H1 (cell line): ENCODE results near the gene GNAQ. TPM values are rescaled to one million over a fixed set of nuclear protein-coding genes. Genes with fewer than 3 reads are reported as not detected.

Experiments
- CTCF ChIA-PET: fragments of 300-600 bp; sonication (Branson Sonifier 250); formaldehyde crosslinking; loops from one replicate; lab custom pipeline; 2021; ENCODE audit not compliant: partially characterized antibody; lab: Charles Lee
- POLR2A ChIA-PET: fragments of 300-600 bp; sonication (Branson Sonifier 250); formaldehyde crosslinking; loops from one replicate; lab custom pipeline; 2021; ENCODE audit warnings: inconsistent platforms; ENCODE audit not compliant: partially characterized antibody; lab: Charles Lee
- DNase-seq, 2 experiments: peaks; one replicate each; pipeline versions ENCODE4 v3.0.0 to v3.0.0-alpha.2; 2010 to 2022; ENCODE audit warnings: low spot score in 2 of 2, low read depth in 1 of 2, mixed read lengths in 1 of 2
- FAIRE-seq: peaks from 2 replicates; lab custom pipeline; 2011; peaks lifted over from hg19 to GRCh38; lab: Jason Lieb, UNC
- H2AFZ ChIP-seq: 2 replicates; pipeline ENCODE4 v1.8.1; 2012; ENCODE audit warnings: low read length, inconsistent platforms
- H2AK5ac ChIP-seq: 2 replicates; pipeline ENCODE4 v1.6.1; 2013; ENCODE audit warnings: low read depth, low read length
- H2BK120ac ChIP-seq: replicated peaks from 2 replicates; pipeline ENCODE3; 2013; ENCODE audit warnings: low read depth, low read length, inconsistent platforms
- H2BK12ac ChIP-seq: 2 replicates; pipeline ENCODE4 v1.6.1; 2013; ENCODE audit warnings: low read depth, low read length
- H2BK15ac ChIP-seq: 2 replicates; pipeline ENCODE4 v1.6.1; 2013; ENCODE audit warnings: low read length
- H2BK20ac ChIP-seq: 2 replicates; pipeline ENCODE4 v1.6.1; 2013; ENCODE audit warnings: low read length
- H2BK5ac ChIP-seq: 2 replicates; pipeline ENCODE4 v1.6.1; 2013; ENCODE audit warnings: low read depth, low read length
- H3K14ac ChIP-seq: 2 replicates; pipeline ENCODE4 v1.6.1; 2013; ENCODE audit warnings: inconsistent platforms; ENCODE audit not compliant: insufficient read length
- H3K18ac ChIP-seq: 2 replicates; pipeline ENCODE4 v1.6.1; 2013; ENCODE audit warnings: low read length; ENCODE audit errors: extremely low read depth
- H3K23ac ChIP-seq: 2 replicates; pipeline ENCODE4 v1.6.1; 2013; ENCODE audit warnings: inconsistent platforms; ENCODE audit not compliant: insufficient read length
- H3K23me2 ChIP-seq: 2 replicates; pipeline ENCODE4 v1.6.1; 2013; ENCODE audit warnings: low read depth, low read length
- H3K27ac ChIP-seq: 2 replicates; pipeline ENCODE4 v1.6.1; 2011; ENCODE audit warnings: low read depth, low read length, inconsistent platforms
- H3K27me3 ChIP-seq, 4 experiments: replicated peaks in 1 of 4; 1 replicate in 1 of 4; 2 replicates in 3 of 4; pipeline versions ENCODE4 v1.6.1 to v1.8.1; 2011 to 2013; ENCODE audit warnings: low read length in 3 of 4, mild to moderate bottlenecking in 3 of 4, inconsistent platforms in 2 of 4, mixed read lengths in 2 of 4, moderate library complexity in 1 of 4; ENCODE audit not compliant: control insufficient read depth in 3 of 4, insufficient read depth in 3 of 4; ENCODE audit errors: extremely low read depth in 1 of 4
- H3K36me3 ChIP-seq, 4 experiments: 2 replicates each; pipeline versions ENCODE4 v1.6.1 to v1.8.1; 2011 to 2013; ENCODE audit warnings: mild to moderate bottlenecking in 4 of 4, low read length in 3 of 4, moderate library complexity in 2 of 4, control low read depth in 1 of 4, inconsistent platforms in 1 of 4; ENCODE audit not compliant: insufficient read depth in 4 of 4, control insufficient read depth in 2 of 4
- H3K4ac ChIP-seq: replicated peaks from 2 replicates; pipeline ENCODE3; 2013; ENCODE audit warnings: low read length, low read depth, mixed read lengths, inconsistent platforms; ENCODE audit not compliant: insufficient read length
- H3K4me1 ChIP-seq, 4 experiments: replicated peaks in 1 of 4; 1 replicate in 1 of 4; 2 replicates in 3 of 4; pipeline versions ENCODE4 v1.6.1 to v1.8.1; 2011 to 2013; ENCODE audit warnings: low read length in 3 of 4, inconsistent platforms in 2 of 4, mixed read lengths in 1 of 4; ENCODE audit not compliant: insufficient read depth in 4 of 4, control insufficient read depth in 3 of 4
- H3K4me2 ChIP-seq, 2 experiments: 2 replicates each; pipeline versions ENCODE4 v1.6.1 to v1.8.1; 2011 to 2013; ENCODE audit warnings: low read depth in 2 of 2, low read length in 2 of 2, control low read depth in 1 of 2, inconsistent platforms in 1 of 2, mild to moderate bottlenecking in 1 of 2; ENCODE audit not compliant: insufficient read depth in 1 of 2
- H3K4me3 ChIP-seq, 4 experiments: fragments of 200-600, 300-600 bp in 1 of 4; sonication (generic), shearing (Covaris generic), sonication (Bioruptor Twin) in 1 of 4; 2 replicates each; pipeline versions ENCODE4 v1.5.1 to v1.8.1; 2011 to 2016; ENCODE audit warnings: low read length in 4 of 4, low read depth in 3 of 4, control low read depth in 2 of 4, inconsistent platforms in 2 of 4, mild to moderate bottlenecking in 2 of 4, mixed read lengths in 1 of 4, moderate library complexity in 1 of 4; ENCODE audit not compliant: insufficient read depth in 2 of 4; ENCODE audit errors: extremely low read depth in 1 of 4
- H3K56ac ChIP-seq: replicated peaks from 2 replicates; pipeline ENCODE3; 2013; ENCODE audit warnings: low read depth, mild to moderate bottlenecking, mixed read lengths, low read length, inconsistent platforms; ENCODE audit not compliant: insufficient read length
- H3K79me1 ChIP-seq: 2 replicates; pipeline ENCODE4 v1.6.1; 2013; ENCODE audit warnings: low read depth, low read length, control low read depth
- H3K79me2 ChIP-seq, 2 experiments: 2 replicates each; pipeline versions ENCODE4 v1.6.1 to v1.8.1; 2012 to 2013; ENCODE audit warnings: low read length in 2 of 2, mild to moderate bottlenecking in 2 of 2, inconsistent platforms in 1 of 2; ENCODE audit not compliant: insufficient read depth in 2 of 2, control insufficient read depth in 1 of 2
- H3K9ac ChIP-seq, 4 experiments: replicated peaks in 1 of 4; 1 replicate in 1 of 4; 2 replicates in 3 of 4; pipeline versions ENCODE4 v1.6.1 to v1.8.1; 2011 to 2013; ENCODE audit warnings: low read depth in 3 of 4, low read length in 3 of 4, control low read depth in 2 of 4, mild to moderate bottlenecking in 2 of 4, moderate library complexity in 2 of 4, inconsistent platforms in 1 of 4; ENCODE audit errors: extremely low read depth in 1 of 4
- H3K9me3 ChIP-seq, 2 experiments: 2 replicates each; pipeline versions ENCODE4 v1.6.1 to v1.8.1; 2012 to 2013; ENCODE audit warnings: mild to moderate bottlenecking in 2 of 2, moderate library complexity in 2 of 2, control low read depth in 1 of 2, inconsistent platforms in 1 of 2, low read depth in 1 of 2, low read length in 1 of 2, mixed read lengths in 1 of 2; ENCODE audit not compliant: insufficient read depth in 2 of 2
- H4K20me1 ChIP-seq, 2 experiments: replicated peaks in 1 of 2; 2 replicates each; pipeline versions ENCODE3 to v1.8.1; 2011 to 2013; ENCODE audit warnings: inconsistent platforms in 2 of 2, low read length in 2 of 2, mild to moderate bottlenecking in 1 of 2; ENCODE audit not compliant: insufficient read depth in 2 of 2, control insufficient read depth in 1 of 2
- H4K5ac ChIP-seq: 2 replicates; pipeline ENCODE4 v1.6.1; 2013; ENCODE audit warnings: low read length, low read depth, mixed read lengths, inconsistent platforms; ENCODE audit not compliant: insufficient read length
- H4K8ac ChIP-seq: 2 replicates; pipeline ENCODE4 v1.8.0; 2013; ENCODE audit warnings: mild to moderate bottlenecking, moderate library complexity, low read length, inconsistent platforms; ENCODE audit not compliant: insufficient read depth; ENCODE audit errors: extremely low read depth
- H4K91ac ChIP-seq: replicated peaks from 2 replicates; pipeline ENCODE3; 2013; ENCODE audit warnings: low read length, mixed read lengths, inconsistent platforms; ENCODE audit not compliant: insufficient read length
- CHD1 ChIP-seq: IDR thresholded peaks from 2 replicates; pipeline ENCODE4 v1.6.1; 2012; ENCODE audit warnings: low read depth, low read length, improper control_type of control experiment
- CHD2 ChIP-seq: IDR thresholded peaks from 2 replicates; pipeline ENCODE4 v1.6.1; 2012; ENCODE audit warnings: low read length, improper control_type of control experiment
- GTF2F1 ChIP-seq: IDR thresholded peaks from 2 replicates; pipeline ENCODE4 v1.6.1; 2012; ENCODE audit warnings: low read depth, low read length, improper control_type of control experiment, borderline replicate concordance
- HDAC2 ChIP-seq, 2 experiments: fragments of 300-600 bp in 1 of 2; sonication (generic) in 1 of 2; IDR thresholded peaks; 2 replicates each; pipeline ENCODE4 v1.6.1; 2011 to 2012; ENCODE audit warnings: low read depth in 2 of 2, low read length in 2 of 2, mild to moderate bottlenecking in 2 of 2, moderate library complexity in 2 of 2, borderline replicate concordance in 1 of 2, inconsistent platforms in 1 of 2
- MAFK ChIP-seq: IDR thresholded peaks from 2 replicates; pipeline ENCODE4 v1.6.1; 2012; ENCODE audit warnings: low read depth, mild to moderate bottlenecking, improper control_type of control experiment, low read length
- NANOG ChIP-seq: IDR thresholded peaks from 2 replicates; pipeline ENCODE4 v1.6.1; 2011; ENCODE audit warnings: low read length, low read depth, mild to moderate bottlenecking, inconsistent platforms; ENCODE audit not compliant: insufficient read depth, poor library complexity, severe bottlenecking
- POLR2AphosphoS5 ChIP-seq: IDR thresholded peaks from 2 replicates; pipeline ENCODE4 v1.6.1; 2011; ENCODE audit warnings: low read depth, low read length
- RFX5 ChIP-seq: IDR thresholded peaks from 2 replicates; pipeline ENCODE4 v1.6.1; 2011; ENCODE audit warnings: low read depth, low read length, improper control_type of control experiment, borderline replicate concordance
- SP4 ChIP-seq: IDR thresholded peaks from 2 replicates; pipeline ENCODE4 v1.6.1; 2012; ENCODE audit warnings: low read length, inconsistent platforms
- SRF ChIP-seq: IDR thresholded peaks from 2 replicates; pipeline ENCODE4 v1.6.1; 2011; ENCODE audit warnings: mild to moderate bottlenecking, low read depth, low read length, moderate library complexity
- YY1 ChIP-seq: IDR thresholded peaks from 2 replicates; pipeline ENCODE4 v1.6.1; 2011; ENCODE audit warnings: low read depth, mild to moderate bottlenecking, low read length
- WGBS, 2 experiments: shearing (Covaris generic) in 1 of 2; methylation state at CpG; one replicate each; pipeline versions ENCODE4 v1.1.6 to v1.1.7; 2013 to 2015; ENCODE audit warnings: low lambda C conversion rate in 2 of 2, mixed read lengths in 2 of 2, inconsistent platforms in 1 of 2, low coverage in 1 of 2, missing lambda C conversion rate in 1 of 2; ENCODE audit not compliant: insufficient replicate concordance in 2 of 2, insufficient coverage in 1 of 2, insufficient read length in 1 of 2; ENCODE audit errors: extremely low coverage in 1 of 2, missing lambda C conversion rate in 1 of 2; 5-methylcytosine and 5-hydroxymethylcytosine counted together
- polyA plus RNA-seq, 7 experiments: library from polyadenylated mRNA; depleted of rRNA in 3 of 7; stranded (reverse) in 5 of 7; unstranded in 2 of 7; fragments of >200 nt in 5 of 7; fragments of 200-250 nt in 2 of 7; gene quantifications; 1 replicate in 5 of 7; 2 replicates in 1 of 7; 4 replicates in 1 of 7; pipeline versions ENCODE4 v1.2.1 to v1.2.3, GENCODE V29; 2011 to 2013; ENCODE audit warnings: missing spikeins in 2 of 7, mixed read lengths in 2 of 7
- total RNA-seq: library from RNA; stranded (reverse); fragmentation: NEBNext Ultra II Directional; extraction: Animal tissue kit (Norgen Biotek cat#: 25700); gene quantifications from 2 replicates; pipeline ENCODE4 v1.2.1, GENCODE V29; 2021
- TF ChIP-seq, protein P1 (sequence below): IDR thresholded peaks from 2 replicates; pipeline ENCODE4 v1.6.1; 2011; ENCODE audit warnings: low read length, improper control_type of control experiment

The GNAQ gene
- total and polyA plus RNA-seq, 2 of the 8 experiments (the other 6 are each of a cell fraction or from before 2014, with no cell fraction given): 22.8 to 63.8 TPM

DNA sequence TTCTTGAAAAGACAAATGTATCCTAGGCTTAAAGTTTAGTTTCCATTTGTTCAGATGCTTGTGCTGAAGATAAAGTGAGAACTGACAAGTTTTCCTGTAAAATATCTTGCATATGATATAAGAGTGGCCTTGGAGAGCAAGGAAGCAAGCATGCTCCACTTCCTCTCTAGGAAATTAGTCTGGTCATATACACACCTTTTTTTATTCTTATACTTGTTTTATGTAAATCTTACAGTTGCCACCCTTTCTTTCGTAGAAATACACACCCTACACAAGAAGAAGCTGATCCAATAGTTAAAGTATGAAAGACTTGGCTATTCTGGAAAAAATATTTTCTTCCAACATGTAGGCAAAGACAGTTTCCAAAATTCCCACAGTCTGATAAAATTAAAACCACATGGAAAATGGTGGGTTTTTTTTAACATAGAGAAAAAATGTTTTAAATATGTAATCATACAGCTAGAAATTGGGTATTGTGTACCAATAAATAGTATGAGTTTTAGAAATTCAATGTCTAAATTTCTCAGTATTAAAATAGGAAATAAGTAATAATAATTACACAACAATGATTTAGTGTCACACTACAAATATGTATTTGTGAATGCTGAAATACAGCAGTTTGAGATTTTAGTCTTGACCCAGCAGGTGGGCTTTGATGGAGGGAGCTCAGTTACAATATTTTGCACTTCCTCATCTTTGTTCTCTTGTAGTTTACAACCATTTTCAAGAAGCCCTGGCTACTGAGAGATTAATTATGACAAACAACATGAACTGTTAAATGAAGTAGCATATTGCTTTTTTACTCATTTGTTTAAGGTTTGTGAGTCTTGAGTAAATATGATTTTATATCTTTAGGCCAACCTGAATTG lies 197.8 kb downstream of the GNAQ start:
- Histone ChIP-seq H3K4me3 (no peak overlapping the region), H4K5ac (no peak overlapping the region), H2AFZ (no peak overlapping the region), H3K27ac (no peak overlapping the region), H3K27me3 (no peaks in the 10 kb centered on the region), H3K9me3 (no peaks in the 10 kb centered on the region), H2BK12ac (no peak overlapping the region), H2BK5ac (no peak overlapping the region), H3K18ac (no peak overlapping the region), H2BK20ac (no peak overlapping the region), H3K4ac (no peak overlapping the region), H3K4me2 (no peak overlapping the region), H3K14ac (no peak overlapping the region), H2BK120ac (no peak overlapping the region), H2AK5ac (no peak overlapping the region), H3K23me2 (no peaks in the 10 kb centered on the region), H4K8ac (no peak overlapping the region), H4K91ac (no peak overlapping the region), H3K56ac (no peak overlapping the region), H3K36me3 (no peaks in the 10 kb centered on the region), H3K4me1 (no peaks in the 10 kb centered on the region), H3K23ac (no peak overlapping the region), H3K9ac (no peak overlapping the region), H3K79me2 (no peaks in the 10 kb centered on the region), H3K79me1 (peaks cover 2% of the 10 kb centered on the region; the same call in 1 of the 2 replicates), H4K20me1 (no peaks in the 10 kb centered on the region), H2BK15ac (no peak overlapping the region)
- POLR2A ChIA-PET: interaction anchor here (0.6 kb wide), 1 partner anchor 152 kb away, joined by 3 read pairs; no protein-coding TSS in a partner anchor
- WGBS, 2 experiments: 94% methylated on average over 1 of the region's 1 CpG; no CpG with 5 or more reads in 1 of the 2 experiments
- FAIRE-seq (no peak), DNase-seq (no peak)
- CTCF ChIA-PET: no interaction called here
- TF ChIP-seq SRF (no peak), POLR2AphosphoS5 (no peak), HDAC2 (IDR thresholded peaks at IDR 0.05; ENCODE audit: borderline replicate concordance in 1 of 2, low read depth in 2 of 2, low read length in 2 of 2) (no peak), SP4 (no peak), CHD1 (no peak), YY1 (no peak), RFX5 (no peak), CHD2 (no peak), GTF2F1 (no peak), NANOG (no peak), MAFK (no peak)
- TF ChIP-seq, protein P1, sequence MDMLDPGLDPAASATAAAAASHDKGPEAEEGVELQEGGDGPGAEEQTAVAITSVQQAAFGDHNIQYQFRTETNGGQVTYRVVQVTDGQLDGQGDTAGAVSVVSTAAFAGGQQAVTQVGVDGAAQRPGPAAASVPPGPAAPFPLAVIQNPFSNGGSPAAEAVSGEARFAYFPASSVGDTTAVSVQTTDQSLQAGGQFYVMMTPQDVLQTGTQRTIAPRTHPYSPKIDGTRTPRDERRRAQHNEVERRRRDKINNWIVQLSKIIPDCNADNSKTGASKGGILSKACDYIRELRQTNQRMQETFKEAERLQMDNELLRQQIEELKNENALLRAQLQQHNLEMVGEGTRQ: no peak
